Measurements from ENCODE around the gene VAV3. TPM values are rescaled to one million over a fixed set of nuclear protein-coding genes. Genes with fewer than 3 reads are reported as not detected.
"Not testable (repeated sequence)": the region's sequence is repeated elsewhere in the genome, so short reads cannot be mapped to it uniquely, and the experiment has no call there.

The VAV3 gene
- total RNA-seq, 1 donor from 2014 or later = 6.4 TPM

- intact Hi-C loops (cut with DNase I) = loop anchor here (5.0 kb wide), 1 partner anchor 303 kb away; no protein-coding TSS in a partner anchor
- no peak for ATAC-seq
- DNase-seq (ENCODE audit: low spot score) = no peak
These were observed 94.3 kb downstream of the VAV3 start for GRCh38 chr1:107870696-107871095.

DNA sequence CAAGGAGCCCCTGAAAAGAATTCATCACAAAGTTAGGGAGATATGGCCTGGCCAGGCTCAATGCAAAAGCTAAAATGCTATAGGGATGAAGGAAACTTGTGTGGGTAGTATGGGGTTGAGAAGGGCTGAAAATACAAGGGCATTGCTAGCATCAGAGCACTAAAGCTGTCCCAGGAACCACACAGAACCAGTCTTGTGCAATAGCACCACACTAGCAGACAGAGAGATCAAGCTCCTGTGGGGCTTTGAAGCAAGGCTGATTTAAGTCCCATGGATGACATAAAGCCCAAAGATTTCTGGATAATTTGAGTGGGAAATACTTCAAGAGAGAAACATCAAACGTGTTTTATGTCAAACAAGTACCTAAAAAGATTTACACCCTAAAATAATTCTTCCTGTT is 97.1 kb downstream of the VAV3 start:
- no peak for DNase-seq (ENCODE audit: low spot score)
- no peak for ATAC-seq
- intact Hi-C loops (cut with DNase I) = no loop called here

- ATAC-seq (no peak), DNase-seq (ENCODE audit: low spot score) (no peak)
- intact Hi-C loops (cut with DNase I) = no loop called here
These were observed 97.6 kb downstream of the VAV3 start for GRCh38 chr1:107867422-107867821.

GRCh38 chr1:107866870-107867269 is 98.1 kb downstream of the VAV3 start:
- ATAC-seq = no peak
- intact Hi-C loops (cut with DNase I) = no loop called here
- no peak for DNase-seq (ENCODE audit: low spot score)

- no peak for ATAC-seq
- DNase-seq (ENCODE audit: low spot score) = no peak
- intact Hi-C loops (cut with DNase I) = no loop called here
These were observed 99.4 kb downstream of the VAV3 start for GRCh38 chr1:107865627-107866026.

GRCh38 chr1:107863342-107863741 is 101.6 kb downstream of the VAV3 start:
- no peak for DNase-seq (ENCODE audit: low spot score)
- no peak for ATAC-seq
- intact Hi-C loops (cut with DNase I) = no loop called here

DNA sequence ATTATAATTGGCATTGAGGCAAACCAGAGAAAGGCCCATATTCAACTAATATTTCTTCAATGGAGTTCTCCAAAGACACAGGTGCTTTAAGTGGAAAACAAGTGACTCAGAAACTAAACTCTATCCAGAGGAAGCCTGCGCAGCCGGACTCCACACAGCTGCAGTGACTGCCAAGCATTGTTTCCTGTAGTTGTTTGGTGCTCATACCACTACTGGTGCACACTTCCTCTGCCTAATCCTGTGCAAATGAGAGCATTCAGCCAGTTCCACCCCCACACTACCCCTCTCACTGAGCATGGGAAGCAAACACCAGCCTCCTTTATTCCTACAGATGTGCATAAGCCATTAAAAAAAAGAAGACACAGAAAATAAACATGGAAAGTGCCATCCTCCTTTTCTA is 102.9 kb downstream of the VAV3 start:
- no peak for DNase-seq (ENCODE audit: low spot score)
- ATAC-seq = no peak
- intact Hi-C loops (cut with DNase I) = no loop called here

GRCh38 chr1:107858323-107858722 is 106.7 kb downstream of the VAV3 start:
- ATAC-seq = no peak

GRCh38 chr1:107851418-107851817 is 113.6 kb downstream of the VAV3 start:
- DNase-seq (ENCODE audit: low spot score) (no peak), ATAC-seq (no peak)
- intact Hi-C loops (cut with DNase I) = no loop called here

More at GRCh38 chr1:107858323-107858722, 106.7 kb downstream of the VAV3 start:
- DNase-seq (ENCODE audit: low spot score) = no peak
- intact Hi-C loops (cut with DNase I) = no loop called here

DNA sequence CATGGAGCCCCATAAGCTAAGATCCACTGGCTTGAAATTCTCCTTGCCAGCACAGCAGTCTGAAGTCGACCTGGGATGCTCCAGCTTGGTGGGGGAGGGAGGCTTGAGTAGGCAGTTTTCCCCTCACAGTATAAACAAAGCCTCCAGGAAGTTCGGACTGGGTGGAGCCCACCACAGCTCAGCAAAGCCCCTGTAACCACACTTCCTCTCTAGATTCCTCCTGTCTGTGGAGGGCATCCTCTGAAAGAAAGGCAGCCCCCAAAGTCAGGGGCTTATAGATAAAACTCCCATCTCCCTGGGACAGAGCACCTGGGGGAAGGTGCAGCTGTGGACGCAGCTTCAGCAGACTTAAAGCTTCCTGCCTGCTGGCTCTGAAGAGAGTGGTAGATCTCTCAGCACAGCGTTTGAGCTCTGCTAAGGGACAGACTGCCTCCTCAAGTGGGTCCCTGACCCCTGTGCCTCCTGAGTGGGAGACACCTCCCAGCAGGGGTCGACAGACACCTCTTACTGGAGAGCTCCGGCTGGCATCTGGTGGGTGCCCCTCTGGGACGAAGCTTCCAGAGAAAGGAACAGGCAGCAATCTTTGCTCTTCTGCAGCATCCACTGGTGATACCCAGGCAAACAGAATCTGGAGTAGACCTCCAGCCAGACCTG is 120.3 kb downstream of the VAV3 start:
- intact Hi-C loops (cut with DNase I); DNase-seq (ENCODE audit: low spot score); ATAC-seq: not testable (repeated sequence)

DNA sequence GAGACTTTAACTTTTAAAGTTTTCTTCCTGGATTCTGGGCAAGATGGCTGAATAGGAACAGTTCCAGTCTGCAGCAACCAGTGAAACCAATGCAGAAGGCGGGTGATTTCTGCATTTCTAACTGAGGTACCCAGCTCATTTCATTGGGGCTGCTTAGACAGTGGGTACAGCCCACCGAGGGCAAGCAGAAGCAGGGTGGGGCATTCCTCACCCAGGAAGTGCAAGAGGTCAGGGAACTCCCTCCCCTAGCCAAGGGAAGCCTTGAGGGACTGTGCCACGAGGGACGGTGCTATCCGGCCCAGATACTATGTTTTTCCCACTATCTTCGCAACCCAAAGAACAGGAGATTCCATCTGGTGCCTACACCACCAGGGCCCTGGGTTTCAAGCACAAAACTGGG is 121.0 kb downstream of the VAV3 start:
- intact Hi-C loops (cut with DNase I) = no loop called here
- no peak for ATAC-seq
- DNase-seq (ENCODE audit: low spot score) = no peak

DNA sequence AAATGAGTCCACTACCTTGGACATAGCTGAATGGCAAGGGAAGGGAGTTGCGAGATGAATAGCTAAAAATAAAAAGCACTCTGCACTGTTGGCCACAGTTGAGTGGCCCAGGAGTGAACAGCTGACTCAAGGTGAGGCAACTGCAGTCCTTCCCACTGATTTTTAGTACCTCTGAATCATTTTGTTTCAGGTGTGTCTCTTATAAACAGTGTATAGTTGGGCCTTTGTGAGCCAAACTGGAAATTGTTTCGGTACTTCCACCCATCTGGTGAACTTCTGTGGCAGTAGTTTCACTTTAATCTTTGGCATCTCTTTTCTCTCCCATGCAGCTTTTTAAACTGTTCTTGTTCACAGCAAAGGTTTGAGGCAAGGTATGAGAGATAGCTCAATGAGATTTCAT is 122.7 kb downstream of the VAV3 start:
- no peak for DNase-seq (ENCODE audit: low spot score)
- intact Hi-C loops (cut with DNase I) = no loop called here
- ATAC-seq = no peak

- intact Hi-C loops (cut with DNase I) = no loop called here
- ATAC-seq (no peak), DNase-seq (ENCODE audit: low spot score) (no peak)
These were observed 124.3 kb downstream of the VAV3 start for GRCh38 chr1:107840725-107841124.

GRCh38 chr1:107838056-107838455 is 126.9 kb downstream of the VAV3 start:
- intact Hi-C loops (cut with DNase I) = no loop called here
- no peak for ATAC-seq
- no peak for DNase-seq (ENCODE audit: low spot score)

DNA sequence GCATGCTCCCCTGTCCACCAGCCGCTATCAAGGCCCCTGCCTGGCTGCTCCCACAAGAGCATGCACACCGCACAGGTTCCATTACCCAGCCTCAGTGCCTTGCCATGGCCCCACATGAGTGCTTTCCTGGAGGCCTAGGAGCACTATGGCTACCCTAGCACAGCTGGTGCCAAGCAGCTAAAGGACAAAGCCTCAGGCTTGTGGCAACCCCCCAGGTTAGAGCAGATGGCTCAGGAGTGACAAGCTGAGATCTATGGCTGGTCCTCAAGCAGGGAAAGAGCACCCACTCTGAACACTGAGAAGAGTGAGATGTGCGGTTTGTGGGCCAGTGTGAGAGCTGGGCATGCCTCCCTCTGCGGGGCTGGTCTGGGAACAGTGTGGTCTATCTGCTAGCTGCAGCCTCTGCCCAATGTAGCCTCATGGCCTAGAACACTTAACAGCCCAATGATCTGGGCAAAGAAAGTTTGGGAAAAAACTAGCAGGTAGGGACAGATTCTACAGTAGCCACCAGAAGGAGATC is 129.8 kb downstream of the VAV3 start:
- ATAC-seq (peak; percentile 13), DNase-seq (ENCODE audit: low spot score) (no peak)
- intact Hi-C loops (cut with DNase I) = no loop called here

GRCh38 chr1:107833061-107833460 is 131.9 kb downstream of the VAV3 start:
- DNase-seq (ENCODE audit: low spot score) (no peak), ATAC-seq (no peak)
- intact Hi-C loops (cut with DNase I) = no loop called here

GRCh38 chr1:107831921-107832320 is 133.1 kb downstream of the VAV3 start:
- intact Hi-C loops (cut with DNase I) = no loop called here
- no peak for ATAC-seq
- DNase-seq (ENCODE audit: low spot score) = no peak

- DNase-seq (ENCODE audit: low spot score) (no peak), ATAC-seq (no peak)
- intact Hi-C loops (cut with DNase I) = no loop called here
These were observed 134.5 kb downstream of the VAV3 start for GRCh38 chr1:107830526-107830925.

GRCh38 chr1:107830075-107830474 is 134.9 kb downstream of the VAV3 start:
- DNase-seq (ENCODE audit: low spot score) (no peak), ATAC-seq (no peak)
- intact Hi-C loops (cut with DNase I) = no loop called here

DNA sequence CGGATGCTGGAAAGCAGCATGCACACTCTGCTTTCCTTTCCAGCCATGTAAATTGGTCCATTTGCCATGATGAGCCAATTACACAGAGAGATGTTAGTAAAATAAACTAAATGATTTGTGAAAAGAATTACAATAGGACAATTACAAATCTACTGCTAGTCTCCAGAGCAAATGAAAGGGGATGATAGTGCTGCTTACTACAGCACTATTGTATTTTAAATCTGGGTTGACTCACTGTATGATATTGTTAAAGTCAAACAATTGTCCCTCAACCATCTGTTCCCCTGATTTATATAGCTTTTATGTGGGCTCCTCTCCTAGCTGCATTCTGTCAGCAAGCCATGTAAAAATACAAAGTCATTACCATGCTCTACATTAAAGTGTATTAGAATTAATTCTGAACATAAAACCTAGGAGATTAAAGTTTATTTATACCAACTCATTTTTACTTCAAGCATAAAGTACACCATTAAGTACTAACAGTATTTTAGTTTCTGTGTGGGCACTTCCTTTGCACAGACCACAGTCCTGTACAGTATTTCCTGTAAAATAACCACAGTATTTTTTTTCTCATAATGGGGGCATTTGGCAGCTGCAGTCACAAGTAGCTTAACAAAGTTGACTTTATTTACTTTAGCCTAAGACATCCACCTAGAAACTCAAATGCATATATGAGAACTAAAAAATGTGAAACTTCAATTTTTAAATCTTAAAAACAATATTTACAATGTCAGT is 135.8 kb downstream of the VAV3 start:
- intact Hi-C loops (cut with DNase I) = no loop called here
- DNase-seq (ENCODE audit: low spot score) (no peak), ATAC-seq (no peak)
